ENCODE measurements around the gene ATG7.
A peak's percentile ranks its signal among the peaks of the same experiment; 100 is the strongest.

The ATG7 gene

DNA sequence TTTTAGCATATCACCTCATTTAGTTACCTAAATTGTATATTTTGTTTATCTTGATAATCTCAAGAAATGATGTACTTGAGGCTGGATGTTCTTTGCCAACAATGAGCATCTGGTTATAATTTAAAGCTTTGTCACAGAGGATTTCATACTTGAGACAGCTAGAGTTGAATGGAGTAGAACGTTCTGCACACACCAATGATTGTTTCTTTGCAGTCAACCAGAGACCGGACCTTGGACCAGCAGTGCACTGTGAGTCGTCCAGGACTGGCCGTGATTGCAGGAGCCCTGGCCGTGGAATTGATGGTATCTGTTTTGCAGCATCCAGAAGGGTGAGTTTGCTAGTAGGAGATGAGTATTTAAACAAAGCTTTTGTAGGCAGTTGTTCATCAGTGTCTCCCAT lies 90.4 kb downstream of the ATG7 start:
- DNase-seq (ENCODE audit: low spot score) = no peak

GRCh38 chr3:11363715-11364114 lies 91.5 kb downstream of the ATG7 start:
- DNase-seq (ENCODE audit: low spot score) = no peak

- no peak for DNase-seq (ENCODE audit: low spot score)
Measured at GRCh38 chr3:11364181-11364580, 92.0 kb downstream of the ATG7 start.

- DNase-seq (ENCODE audit: low spot score) = no peak
Measured at GRCh38 chr3:11367143-11367693, 95.0 kb downstream of the ATG7 start.

- no peak for DNase-seq (ENCODE audit: low spot score)
Measured at GRCh38 chr3:11370191-11370590, 98.0 kb downstream of the ATG7 start.

DNA sequence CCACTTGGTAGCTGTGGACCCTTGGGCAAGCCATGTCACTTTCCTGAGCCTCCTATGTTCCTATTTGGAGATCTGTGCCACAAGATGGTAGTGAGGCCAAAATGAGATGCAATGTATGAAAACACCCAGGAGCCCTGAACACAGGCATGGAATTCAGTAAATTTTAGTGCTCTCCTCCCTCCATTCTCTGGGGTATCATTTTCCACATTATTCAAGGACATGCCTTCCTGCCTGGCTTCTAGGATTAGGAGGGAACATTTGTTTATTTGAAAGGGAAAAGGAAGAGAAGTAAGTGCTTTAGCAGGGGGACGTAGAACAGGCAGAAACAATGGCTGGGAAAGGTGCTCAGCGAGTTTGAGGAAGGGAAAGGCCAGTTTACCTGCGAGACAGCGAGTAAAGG lies 98.8 kb downstream of the ATG7 start:
- no peak for DNase-seq (ENCODE audit: low spot score)

DNA sequence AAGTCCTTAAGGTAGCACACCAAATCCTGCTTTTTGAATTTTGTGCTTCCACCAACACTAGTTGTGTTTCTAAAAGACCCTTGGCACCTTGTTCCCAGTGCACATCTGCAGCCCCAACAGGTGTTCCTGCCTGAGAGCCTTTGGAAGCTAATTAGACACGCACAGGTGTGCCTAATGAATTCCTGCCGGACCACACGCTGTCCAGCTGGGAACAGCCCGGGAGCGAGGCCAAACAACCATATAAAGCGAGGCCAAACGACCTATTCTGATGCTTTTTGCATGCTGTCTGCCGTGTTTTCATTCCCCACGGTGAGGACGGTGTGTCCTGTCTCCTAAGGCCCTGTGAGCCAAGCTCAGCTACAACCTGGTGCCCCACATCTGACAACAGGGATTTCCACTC lies 99.5 kb downstream of the ATG7 start:
- DNase-seq (ENCODE audit: low spot score) = no peak

- DNase-seq (ENCODE audit: low spot score) = no peak
Measured at GRCh38 chr3:11373235-11373634, 101.0 kb downstream of the ATG7 start.

DNA sequence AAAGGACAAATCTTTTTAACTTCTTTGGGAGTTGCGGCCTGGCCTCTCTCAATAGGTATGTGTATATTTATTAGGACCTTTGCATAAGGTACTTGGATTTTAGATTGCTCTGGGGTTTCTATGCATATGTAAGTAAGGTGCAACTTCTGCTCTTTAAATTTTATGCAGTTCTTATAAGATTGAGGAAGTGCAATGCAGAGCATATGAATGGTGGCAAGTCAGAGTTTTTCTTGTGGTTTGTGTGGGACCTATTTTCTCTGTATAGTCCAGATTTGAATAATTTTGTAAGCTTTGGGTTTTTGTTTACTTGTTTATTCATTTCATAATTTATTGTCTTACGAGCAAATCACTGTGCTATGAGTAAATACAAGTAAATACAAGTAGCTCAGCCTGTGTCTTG lies 101.5 kb downstream of the ATG7 start:
- DNase-seq (ENCODE audit: low spot score) = no peak

- DNase-seq (ENCODE audit: low spot score) = no peak
Measured at GRCh38 chr3:11375333-11376088, 103.3 kb downstream of the ATG7 start.

- DNase-seq (ENCODE audit: low spot score) = no peak
Measured at GRCh38 chr3:11377719-11378118, 105.5 kb downstream of the ATG7 start.

- peak; percentile 54 for DNase-seq (ENCODE audit: low spot score)
Measured at GRCh38 chr3:11379238-11379823, 107.1 kb downstream of the ATG7 start.

GRCh38 chr3:11379824-11380701 lies 107.9 kb downstream of the ATG7 start:
- DNase-seq (ENCODE audit: low spot score) = no peak

GRCh38 chr3:11381141-11381540 lies 108.9 kb downstream of the ATG7 start:
- DNase-seq (ENCODE audit: low spot score) = no peak

DNA sequence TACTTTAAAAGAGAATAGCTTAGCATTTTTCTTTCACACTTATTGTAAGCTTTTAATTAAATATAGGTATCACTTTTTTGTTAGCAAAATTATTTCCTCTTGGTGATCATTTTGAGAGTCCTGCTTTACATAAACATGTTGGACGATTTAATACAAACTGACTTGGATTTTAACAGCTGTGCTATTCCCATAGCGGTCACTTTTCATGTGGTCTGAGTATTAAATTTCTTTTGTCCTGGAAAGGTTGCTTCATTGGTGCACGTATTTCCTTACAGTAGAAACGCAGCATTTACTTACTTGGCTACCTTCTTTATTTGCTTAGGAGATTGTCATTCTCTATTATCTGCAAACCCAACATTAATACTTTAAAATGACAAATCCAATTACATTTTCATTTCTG lies 109.4 kb downstream of the ATG7 start:
- no peak for DNase-seq (ENCODE audit: low spot score)

- no peak for DNase-seq (ENCODE audit: low spot score)
Measured at GRCh38 chr3:11382146-11382745, 110.0 kb downstream of the ATG7 start.

DNA sequence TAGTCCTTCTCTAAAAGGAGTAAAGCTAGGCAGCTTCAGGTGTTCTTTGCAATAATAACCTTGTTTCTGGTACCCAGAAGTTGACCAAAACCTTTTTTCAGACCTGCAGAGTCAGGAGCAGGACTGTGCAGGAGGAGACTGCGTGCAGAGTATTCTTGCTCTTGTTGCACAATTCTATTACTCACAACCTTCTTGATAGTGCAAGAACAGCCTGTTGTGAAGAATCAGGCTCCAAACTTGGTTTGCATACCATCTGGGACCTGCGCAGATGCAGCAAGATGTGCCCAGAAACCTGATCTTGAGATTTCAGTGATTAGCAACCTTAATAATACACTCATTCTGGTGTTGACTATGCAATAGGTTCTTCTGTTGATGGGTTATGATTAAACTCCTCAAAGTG lies 111.9 kb downstream of the ATG7 start:
- no peak for DNase-seq (ENCODE audit: low spot score)

GRCh38 chr3:11385326-11385725 lies 113.1 kb downstream of the ATG7 start:
- DNase-seq (ENCODE audit: low spot score) = no peak

- no peak for DNase-seq (ENCODE audit: low spot score)
Measured at GRCh38 chr3:11385891-11386290, 113.7 kb downstream of the ATG7 start.

- no peak for DNase-seq (ENCODE audit: low spot score)
Measured at GRCh38 chr3:11386465-11387113, 114.4 kb downstream of the ATG7 start.

DNA sequence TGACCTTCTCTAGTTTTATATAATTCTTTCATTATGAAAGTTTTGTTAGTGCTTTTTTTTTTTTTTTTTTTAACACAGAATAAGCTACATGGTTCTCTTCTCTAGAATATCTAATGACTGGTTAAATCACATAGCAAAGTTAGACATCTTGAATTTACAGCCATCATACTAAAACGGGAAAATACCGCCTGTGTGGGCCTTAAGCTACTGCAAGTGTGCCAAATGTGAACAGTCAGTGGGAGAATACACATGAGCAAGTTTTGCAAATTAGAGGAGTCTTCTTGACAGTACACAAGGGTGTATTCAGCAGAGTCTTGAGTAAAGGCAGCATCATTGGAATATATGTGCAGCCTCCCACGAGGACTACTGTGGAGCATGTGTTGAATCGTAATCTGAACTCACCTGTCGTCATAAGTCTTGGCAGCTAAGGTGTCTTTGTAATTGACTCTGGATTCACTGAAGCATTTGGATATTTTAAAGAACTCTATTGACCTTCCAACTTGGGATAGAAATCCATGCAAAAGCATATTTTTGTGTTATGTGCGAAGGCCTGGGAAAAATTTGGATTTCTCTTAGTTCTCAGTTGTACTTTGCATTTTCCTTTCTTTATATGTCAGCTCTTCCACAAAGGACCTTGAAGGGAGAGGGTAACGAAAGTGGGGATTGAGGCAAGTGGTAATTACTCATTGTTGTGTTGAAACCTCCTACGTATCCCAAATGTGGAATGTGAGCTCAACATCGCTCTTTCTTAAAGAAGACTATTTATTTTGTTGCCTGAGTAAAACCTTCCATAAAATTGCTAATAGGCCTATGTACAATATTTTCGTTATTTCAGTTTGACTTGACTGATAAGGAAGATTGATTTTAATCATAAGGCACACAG lies 117.4 kb downstream of the ATG7 start:
- DNase-seq (ENCODE audit: low spot score) = no peak

Measured in hematopoietic multipotent progenitor cell treated with erythropoietin and hydrocortisone succinate and interleukin-3 and kit ligand, for 15 days (in vitro differentiated cells).